ENCODE results near the gene XYLT1.

The XYLT1 gene

DNA sequence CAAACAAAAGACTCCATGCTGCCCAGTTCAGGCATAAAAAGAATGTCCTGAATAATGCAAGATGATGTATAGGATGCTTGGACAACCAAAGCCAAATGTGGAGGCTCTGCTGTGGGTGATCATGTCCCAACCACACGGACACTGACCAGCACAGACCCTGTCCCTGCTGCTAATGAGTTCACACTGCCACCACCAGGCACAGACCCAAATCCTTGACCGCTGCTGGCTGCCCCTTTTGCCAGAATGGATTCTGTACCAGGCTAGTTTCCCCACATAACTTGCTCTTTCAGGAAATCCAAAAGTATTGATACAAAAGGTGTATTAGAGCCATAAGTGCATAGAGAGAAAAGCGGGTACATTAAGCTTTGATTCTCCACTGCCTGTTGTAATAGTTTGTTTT, 60.9 kb downstream of the XYLT1 start (continued):
- TF ChIP-seq GLI2 (tag by site-specific recombination; IDR thresholded peaks at IDR 0.05; ENCODE audit: borderline replicate concordance, low read depth) (no peak), ZNF248 (tag by site-specific recombination; IDR thresholded peaks at IDR 0.05) (no peak), GLI4 (tag by site-specific recombination; IDR thresholded peaks at IDR 0.05) (no peak), BCL11A (tag by site-specific recombination; IDR thresholded peaks at IDR 0.05; ENCODE audit: low read depth) (no peak), ZNF404 (tag by site-specific recombination; IDR thresholded peaks at IDR 0.05) (no peak), ZNF747 (tag by site-specific recombination; IDR thresholded peaks at IDR 0.05) (no peak)

DNA sequence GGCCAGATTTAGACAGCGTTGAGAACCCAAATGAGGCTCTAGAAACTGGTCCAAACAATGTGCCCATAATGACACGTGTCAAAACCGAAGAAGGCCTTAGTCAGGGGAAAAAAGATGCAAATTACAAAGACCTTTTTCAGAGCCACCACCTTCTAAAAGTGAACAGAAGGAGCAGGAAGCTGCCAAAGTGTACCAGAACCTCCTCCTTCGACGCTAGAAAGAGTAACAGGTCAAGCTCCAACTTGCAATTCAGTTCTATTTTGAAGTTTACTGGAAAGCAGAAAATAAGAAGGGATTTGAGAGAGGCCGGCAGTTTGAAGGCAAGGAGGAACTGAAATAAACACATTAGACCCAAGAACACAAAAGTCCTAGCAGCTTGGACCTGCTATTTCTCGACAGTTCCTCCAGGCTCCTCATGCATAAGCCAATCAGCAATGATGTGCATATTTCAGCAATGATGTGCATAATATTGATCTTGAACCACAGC, 61.8 kb downstream of the XYLT1 start:
- ChIA-PET CTCF (interaction anchor here (0.6 kb wide), 1 partner anchor 479 kb away, joined by 3 read pairs; no protein-coding TSS in a partner anchor), POLR2A (no interaction called here)
- H3K9me3 ChIP-seq (ENCODE audit: control insufficient read depth, insufficient read depth, low read depth, low read length): no peaks in the 10 kb centered on the region
- no peak for TF ChIP-seq ZNF426 (tag by site-specific recombination; IDR thresholded peaks at IDR 0.05)
- no peak for TF ChIP-seq ZNF610 (tag by site-specific recombination; IDR thresholded peaks at IDR 0.05; ENCODE audit: borderline replicate concordance)
- TF ChIP-seq ZNF660 (tag by site-specific recombination; IDR thresholded peaks at IDR 0.05): no peak
- TF ChIP-seq, protein P1, sequence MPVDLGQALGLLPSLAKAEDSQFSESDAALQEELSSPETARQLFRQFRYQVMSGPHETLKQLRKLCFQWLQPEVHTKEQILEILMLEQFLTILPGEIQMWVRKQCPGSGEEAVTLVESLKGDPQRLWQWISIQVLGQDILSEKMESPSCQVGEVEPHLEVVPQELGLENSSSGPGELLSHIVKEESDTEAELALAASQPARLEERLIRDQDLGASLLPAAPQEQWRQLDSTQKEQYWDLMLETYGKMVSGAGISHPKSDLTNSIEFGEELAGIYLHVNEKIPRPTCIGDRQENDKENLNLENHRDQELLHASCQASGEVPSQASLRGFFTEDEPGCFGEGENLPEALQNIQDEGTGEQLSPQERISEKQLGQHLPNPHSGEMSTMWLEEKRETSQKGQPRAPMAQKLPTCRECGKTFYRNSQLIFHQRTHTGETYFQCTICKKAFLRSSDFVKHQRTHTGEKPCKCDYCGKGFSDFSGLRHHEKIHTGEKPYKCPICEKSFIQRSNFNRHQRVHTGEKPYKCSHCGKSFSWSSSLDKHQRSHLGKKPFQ (tag by site-specific recombination; IDR thresholded peaks at IDR 0.05): no peak
- no peak for TF ChIP-seq ZNF140 (tag by site-specific recombination; IDR thresholded peaks at IDR 0.05)
- no peak for TF ChIP-seq ZSCAN30 (tag by site-specific recombination; IDR thresholded peaks at IDR 0.05)
- no peak for TF ChIP-seq ZBTB21 (tag by site-specific recombination; IDR thresholded peaks at IDR 0.05)
- TF ChIP-seq ZNF76 (tag by site-specific recombination; IDR thresholded peaks at IDR 0.05; ENCODE audit: borderline replicate concordance, low read depth): no peak
- TF ChIP-seq ZNF24 (tag by site-specific recombination; IDR thresholded peaks at IDR 0.05): no peak
- TF ChIP-seq, protein P2, sequence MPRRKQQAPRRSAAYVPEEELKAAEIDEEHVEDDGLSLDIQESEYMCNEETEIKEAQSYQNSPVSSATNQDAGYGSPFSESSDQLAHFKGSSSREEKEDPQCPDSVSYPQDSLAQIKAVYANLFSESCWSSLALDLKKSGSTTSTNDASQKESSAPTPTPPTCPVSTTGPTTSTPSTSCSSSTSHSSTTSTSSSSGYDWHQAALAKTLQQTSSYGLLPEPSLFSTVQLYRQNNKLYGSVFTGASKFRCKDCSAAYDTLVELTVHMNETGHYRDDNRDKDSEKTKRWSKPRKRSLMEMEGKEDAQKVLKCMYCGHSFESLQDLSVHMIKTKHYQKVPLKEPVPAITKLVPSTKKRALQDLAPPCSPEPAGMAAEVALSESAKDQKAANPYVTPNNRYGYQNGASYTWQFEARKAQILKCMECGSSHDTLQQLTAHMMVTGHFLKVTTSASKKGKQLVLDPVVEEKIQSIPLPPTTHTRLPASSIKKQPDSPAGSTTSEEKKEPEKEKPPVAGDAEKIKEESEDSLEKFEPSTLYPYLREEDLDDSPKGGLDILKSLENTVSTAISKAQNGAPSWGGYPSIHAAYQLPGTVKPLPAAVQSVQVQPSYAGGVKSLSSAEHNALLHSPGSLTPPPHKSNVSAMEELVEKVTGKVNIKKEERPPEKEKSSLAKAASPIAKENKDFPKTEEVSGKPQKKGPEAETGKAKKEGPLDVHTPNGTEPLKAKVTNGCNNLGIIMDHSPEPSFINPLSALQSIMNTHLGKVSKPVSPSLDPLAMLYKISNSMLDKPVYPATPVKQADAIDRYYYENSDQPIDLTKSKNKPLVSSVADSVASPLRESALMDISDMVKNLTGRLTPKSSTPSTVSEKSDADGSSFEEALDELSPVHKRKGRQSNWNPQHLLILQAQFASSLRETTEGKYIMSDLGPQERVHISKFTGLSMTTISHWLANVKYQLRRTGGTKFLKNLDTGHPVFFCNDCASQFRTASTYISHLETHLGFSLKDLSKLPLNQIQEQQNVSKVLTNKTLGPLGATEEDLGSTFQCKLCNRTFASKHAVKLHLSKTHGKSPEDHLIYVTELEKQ (tag by site-specific recombination; IDR thresholded peaks at IDR 0.05; ENCODE audit: borderline replicate concordance): no peak
- TF ChIP-seq ZBTB49 (tag by site-specific recombination; IDR thresholded peaks at IDR 0.05; ENCODE audit: low read depth): no peak
- TF ChIP-seq WT1 (tag by site-specific recombination; IDR thresholded peaks at IDR 0.05): no peak
- TF ChIP-seq ZBTB1 (tag by site-specific recombination; IDR thresholded peaks at IDR 0.05): no peak
- no peak overlapping the region for H3K4me3 ChIP-seq (ENCODE audit: low read depth, low read length)
- no peak overlapping the region for H3K27ac ChIP-seq (ENCODE audit: extremely low read depth, low read depth, low read length)
- no peaks in the 10 kb centered on the region for H3K36me3 ChIP-seq (ENCODE audit: control insufficient read depth in 2 of 2, insufficient read depth in 1 of 2, low read length in 2 of 2)
- no peaks in the 10 kb centered on the region for H3K4me1 ChIP-seq (ENCODE audit: control insufficient read depth, insufficient read depth, low read length)

Data from HEK293 (cell line).